H9 (cell line): ENCODE measurements around the gene CACNA1D. TPM values are rescaled to one million over a fixed set of nuclear protein-coding genes. Genes with fewer than 3 reads are reported as not detected.

Experiments
- DNase-seq: peaks from one replicate; pipeline ENCODE4 v3.0.0-alpha.2; 2017
- H2AFZ ChIP-seq: one replicate; pipeline ENCODE4 v1.6.1; 2013; ENCODE audit warnings: mild to moderate bottlenecking, low read length, control low read depth, moderate library complexity
- H2AK5ac ChIP-seq: 2 replicates; pipeline ENCODE4 v1.6.1; 2013; ENCODE audit warnings: low read length, control low read depth, mixed read lengths; ENCODE audit not compliant: insufficient read length
- H2BK120ac ChIP-seq: one replicate; pipeline ENCODE4 v1.6.1; 2013; ENCODE audit warnings: low read depth, mild to moderate bottlenecking, low read length, control low read depth, inconsistent platforms; ENCODE audit not compliant: poor library complexity, severe bottlenecking
- H2BK12ac ChIP-seq: 2 replicates; pipeline ENCODE4 v1.6.1; 2013; ENCODE audit warnings: low read length, control low read depth, mixed read lengths, low read depth; ENCODE audit not compliant: insufficient read length
- H2BK15ac ChIP-seq: 2 replicates; pipeline ENCODE4 v1.6.1; 2013; ENCODE audit warnings: low read depth, low read length, control low read depth
- H2BK20ac ChIP-seq: one replicate; pipeline ENCODE4 v1.6.1; 2013; ENCODE audit warnings: low read depth, mild to moderate bottlenecking, low read length, control low read depth, inconsistent platforms; ENCODE audit not compliant: poor library complexity, severe bottlenecking
- H2BK5ac ChIP-seq: 2 replicates; pipeline ENCODE4 v1.6.1; 2013; ENCODE audit warnings: low read length, control low read depth, mixed read lengths; ENCODE audit not compliant: insufficient read length
- H3K14ac ChIP-seq: 2 replicates; pipeline ENCODE4 v1.6.1; 2013; ENCODE audit warnings: low read length, control low read depth; ENCODE audit not compliant: insufficient read depth
- H3K18ac ChIP-seq: 2 replicates; pipeline ENCODE4 v1.6.1; 2013; ENCODE audit warnings: low read depth, mild to moderate bottlenecking, mixed read lengths, low read length, control low read depth; ENCODE audit not compliant: insufficient read length
- H3K23ac ChIP-seq: 2 replicates; pipeline ENCODE4 v1.6.1; 2013; ENCODE audit warnings: low read length, control low read depth, mixed read lengths, low read depth; ENCODE audit not compliant: insufficient read length
- H3K23me2 ChIP-seq: 2 replicates; pipeline ENCODE4 v1.6.1; 2013; ENCODE audit warnings: low read depth, mild to moderate bottlenecking, mixed read lengths, low read length, control low read depth; ENCODE audit not compliant: insufficient read length, poor library complexity, severe bottlenecking
- H3K27ac ChIP-seq: 2 replicates; pipeline ENCODE4 v1.5.1; 2013; ENCODE audit warnings: low read length, control low read depth, mixed read lengths, low read depth; ENCODE audit not compliant: insufficient read length
- H3K27me3 ChIP-seq: 2 replicates; pipeline ENCODE4 v1.6.1; 2013; ENCODE audit warnings: low read length, control low read depth, inconsistent platforms; ENCODE audit not compliant: insufficient read depth
- H3K4ac ChIP-seq: 2 replicates; pipeline ENCODE4 v1.6.1; 2013; ENCODE audit warnings: low read depth, mild to moderate bottlenecking, control low read depth, inconsistent platforms, low read length, moderate library complexity
- H3K4me1 ChIP-seq: 2 replicates; pipeline ENCODE4 v1.6.1; 2013; ENCODE audit warnings: low read length, control low read depth, inconsistent platforms; ENCODE audit not compliant: insufficient read depth
- H3K4me2 ChIP-seq: 2 replicates; pipeline ENCODE4 v1.6.1; 2013; ENCODE audit warnings: low read length, control low read depth, mixed read lengths; ENCODE audit not compliant: insufficient read length, insufficient read depth
- H3K56ac ChIP-seq: 2 replicates; pipeline ENCODE4 v1.6.1; 2013; ENCODE audit warnings: low read depth, mild to moderate bottlenecking, mixed read lengths, low read length, control low read depth; ENCODE audit not compliant: insufficient read length
- H3K79me1 ChIP-seq: 2 replicates; pipeline ENCODE4 v1.6.1; 2013; ENCODE audit warnings: low read depth, mild to moderate bottlenecking, moderate library complexity, low read length, control low read depth, inconsistent platforms; ENCODE audit not compliant: insufficient read depth, poor library complexity, severe bottlenecking
- H3K79me2 ChIP-seq: 2 replicates; pipeline ENCODE4 v1.6.1; 2013; ENCODE audit warnings: low read length, control low read depth, inconsistent platforms; ENCODE audit not compliant: insufficient read depth
- H3K9ac ChIP-seq: 2 replicates; pipeline ENCODE4 v1.6.1; 2013; ENCODE audit warnings: low read length, control low read depth, mixed read lengths; ENCODE audit not compliant: insufficient read length; ENCODE audit errors: extremely low read depth
- H3K9me3 ChIP-seq: one replicate; pipeline ENCODE4 v1.6.1; 2013; ENCODE audit warnings: low read depth, low read length, inconsistent platforms; ENCODE audit not compliant: control insufficient read depth
- H3T11ph ChIP-seq: one replicate; pipeline ENCODE4 v1.6.1; 2013; ENCODE audit warnings: mild to moderate bottlenecking, low read length, control low read depth, inconsistent platforms
- H4K20me1 ChIP-seq: one replicate; pipeline ENCODE4 v1.6.1; 2013; ENCODE audit not compliant: control insufficient read depth, insufficient read length, insufficient read depth
- H4K5ac ChIP-seq: 2 replicates; pipeline ENCODE4 v1.6.1; 2013; ENCODE audit warnings: low read depth, mild to moderate bottlenecking, mixed read lengths, low read length, control low read depth; ENCODE audit not compliant: insufficient read length
- H4K8ac ChIP-seq: replicated peaks from 2 replicates; pipeline ENCODE4 v1.6.1; 2013; ENCODE audit warnings: low read length, control low read depth, mixed read lengths, low read depth; ENCODE audit not compliant: insufficient read length
- H4K91ac ChIP-seq: 2 replicates; pipeline ENCODE4 v1.6.1; 2013; ENCODE audit warnings: low read depth, mild to moderate bottlenecking, moderate library complexity, mixed read lengths, low read length, control low read depth; ENCODE audit not compliant: insufficient read length
- H3K27ac Mint-ChIP-seq, 3 experiments: 2 replicates in 2 of 3; 3 replicates in 1 of 3; pipeline ENCODE4 v1.8.0; 2020 to 2021; ENCODE audit warnings: mixed read lengths in 3 of 3, mild to moderate bottlenecking in 1 of 3, moderate library complexity in 1 of 3
- H3K27me3 Mint-ChIP-seq: 2 replicates; pipeline ENCODE4 v1.8.0; 2021; ENCODE audit warnings: low read depth, mild to moderate bottlenecking, moderate library complexity, mixed read lengths
- H3K36me3 Mint-ChIP-seq, 3 experiments: 2 replicates in 2 of 3; 3 replicates in 1 of 3; pipeline ENCODE4 v1.8.0; 2020 to 2021; ENCODE audit warnings: low read depth in 3 of 3, mixed read lengths in 3 of 3; ENCODE audit not compliant: insufficient read depth in 1 of 3
- H3K4me1 Mint-ChIP-seq, 2 experiments: 2 replicates each; pipeline ENCODE4 v1.8.0; 2020; ENCODE audit warnings: mixed read lengths in 2 of 2
- H3K4me3 Mint-ChIP-seq, 2 experiments: 2 replicates in 1 of 2; 3 replicates in 1 of 2; pipeline ENCODE4 v1.8.0; 2020 to 2021; ENCODE audit warnings: mild to moderate bottlenecking in 2 of 2, mixed read lengths in 2 of 2, moderate library complexity in 1 of 2
- H3K9me3 Mint-ChIP-seq, 2 experiments: 2 replicates in 1 of 2; 3 replicates in 1 of 2; pipeline ENCODE4 v1.8.0; 2020; ENCODE audit warnings: mild to moderate bottlenecking in 2 of 2, mixed read lengths in 2 of 2, moderate library complexity in 1 of 2
- CTCF ChIP-seq: fragments of 200-600 bp; sonication (generic); conservative IDR thresholded peaks from 3 replicates; pipeline ENCODE4 v1.8.0; 2021; ENCODE audit warnings: antibody characterized with exemption, mild to moderate bottlenecking
- WGBS: extraction: QIAGEN DNeasy Blood & Tissue Kit; methylation state at CpG from one replicate; pipeline ENCODE4 v1.1.7; 2013; ENCODE audit warnings: missing lambda C conversion rate, low lambda C conversion rate, mixed read lengths; ENCODE audit not compliant: insufficient read length; ENCODE audit errors: extremely low coverage; 5-methylcytosine and 5-hydroxymethylcytosine counted together
- total RNA-seq: library from RNA; stranded (reverse); gene quantifications from 2 replicates; pipeline ENCODE4 v1.2.1, GENCODE V29; 2021

Gene CACNA1D
- total RNA-seq, 1 experiment from 2014 or later: 3.5 TPM

GRCh38 chr3:53566461-53567145, 72.2 kb downstream of the CACNA1D start:
- H2BK5ac ChIP-seq: no peak overlapping the region
- no peak overlapping the region for H4K91ac ChIP-seq
- H2BK12ac ChIP-seq: no peak overlapping the region
- no peaks in the 10 kb centered on the region for H3K9me3 Mint-ChIP-seq
- TF ChIP-seq CTCF: no peak
- H3K18ac ChIP-seq: no peak overlapping the region
- peak overlapping the region in 2 of 3 experiments; percentile 2 to 80; a peak in 3 of 7 replicates for H3K27ac Mint-ChIP-seq
- DNase-seq: no peak
- WGBS: no CpG with 5 or more reads among the region's 11 CpGs
- no peak overlapping the region for H4K5ac ChIP-seq
- peaks cover 25 to 29% of the 10 kb centered on the region in 2 experiments for H3K4me1 Mint-ChIP-seq
- no peaks in the 10 kb centered on the region for H3K4me1 ChIP-seq
- no peak overlapping the region for H2BK120ac ChIP-seq
- no peak overlapping the region for H3K4me2 ChIP-seq
- no peaks in the 10 kb centered on the region for H3K79me1 ChIP-seq
- no peak overlapping the region for H2AFZ ChIP-seq
- H3K27ac ChIP-seq: no peak overlapping the region
- H3K79me2 ChIP-seq: no peaks in the 10 kb centered on the region
- H2BK15ac ChIP-seq: no peak overlapping the region
- peaks cover 5% of the 10 kb centered on the region for H3K27me3 Mint-ChIP-seq
- no peak overlapping the region for H3K4me3 Mint-ChIP-seq
- H4K20me1 ChIP-seq: no peaks in the 10 kb centered on the region
- no peaks in the 10 kb centered on the region for H3K9me3 ChIP-seq
- no peak overlapping the region for H4K8ac ChIP-seq
- no peaks in the 10 kb centered on the region for H3K23me2 ChIP-seq
- H3K14ac ChIP-seq: no peak overlapping the region; the same call in 1 of the 2 replicates
- H2BK20ac ChIP-seq: no peak overlapping the region
- H3K56ac ChIP-seq: no peak overlapping the region
- no peak overlapping the region for H3T11ph ChIP-seq
- no peak overlapping the region for H3K23ac ChIP-seq
- no peaks in the 10 kb centered on the region for H3K27me3 ChIP-seq
- H2AK5ac ChIP-seq: no peak overlapping the region
- no peak overlapping the region for H3K9ac ChIP-seq
- no peak overlapping the region for H3K4ac ChIP-seq
- H3K36me3 Mint-ChIP-seq: no peaks in the 10 kb centered on the region
